Astrocyte of the spinal cord (primary cell): Measurements from ENCODE around the gene USP43.
"Not testable (repeated sequence)": the region's sequence is repeated elsewhere in the genome, so short reads cannot be mapped to it uniquely, and the experiment has no call there.

Experiments
- DNase-seq: peaks from one replicate; pipeline ENCODE4 v3.0.0; 2011; ENCODE audit warnings: low read depth, low spot score
- H3K4me3 ChIP-seq: 2 replicates; pipeline ENCODE4 v1.5.1; 2011; ENCODE audit warnings: low read depth, mild to moderate bottlenecking, low read length, moderate library complexity
- in situ Hi-C: cut with HindIII; loops from 2 replicates; pipeline ENCODE4 v1.10.0; 2017; ENCODE audit warnings: low sequenced_read_pairs
- TF ChIP-seq, protein P1 (sequence below): IDR thresholded peaks from 2 replicates; pipeline ENCODE4 v1.5.1; 2012; ENCODE audit warnings: low read depth, mild to moderate bottlenecking, low read length, inconsistent platforms

USP43 gene

GRCh38 chr17:9615486-9615885 lies 29.8 kb upstream of the USP43 start:
- TF ChIP-seq, protein P1, sequence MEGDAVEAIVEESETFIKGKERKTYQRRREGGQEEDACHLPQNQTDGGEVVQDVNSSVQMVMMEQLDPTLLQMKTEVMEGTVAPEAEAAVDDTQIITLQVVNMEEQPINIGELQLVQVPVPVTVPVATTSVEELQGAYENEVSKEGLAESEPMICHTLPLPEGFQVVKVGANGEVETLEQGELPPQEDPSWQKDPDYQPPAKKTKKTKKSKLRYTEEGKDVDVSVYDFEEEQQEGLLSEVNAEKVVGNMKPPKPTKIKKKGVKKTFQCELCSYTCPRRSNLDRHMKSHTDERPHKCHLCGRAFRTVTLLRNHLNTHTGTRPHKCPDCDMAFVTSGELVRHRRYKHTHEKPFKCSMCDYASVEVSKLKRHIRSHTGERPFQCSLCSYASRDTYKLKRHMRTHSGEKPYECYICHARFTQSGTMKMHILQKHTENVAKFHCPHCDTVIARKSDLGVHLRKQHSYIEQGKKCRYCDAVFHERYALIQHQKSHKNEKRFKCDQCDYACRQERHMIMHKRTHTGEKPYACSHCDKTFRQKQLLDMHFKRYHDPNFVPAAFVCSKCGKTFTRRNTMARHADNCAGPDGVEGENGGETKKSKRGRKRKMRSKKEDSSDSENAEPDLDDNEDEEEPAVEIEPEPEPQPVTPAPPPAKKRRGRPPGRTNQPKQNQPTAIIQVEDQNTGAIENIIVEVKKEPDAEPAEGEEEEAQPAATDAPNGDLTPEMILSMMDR, result no peak
- H3K4me3 ChIP-seq, result no peak overlapping the region
- in situ Hi-C loops, result no loop called here
- no peak for DNase-seq

GRCh38 chr17:9622961-9623360 lies 22.4 kb upstream of the USP43 start:
- in situ Hi-C loops, result no loop called here
- TF ChIP-seq, protein P1, result no peak
- DNase-seq, result no peak
- no peak overlapping the region for H3K4me3 ChIP-seq

DNA sequence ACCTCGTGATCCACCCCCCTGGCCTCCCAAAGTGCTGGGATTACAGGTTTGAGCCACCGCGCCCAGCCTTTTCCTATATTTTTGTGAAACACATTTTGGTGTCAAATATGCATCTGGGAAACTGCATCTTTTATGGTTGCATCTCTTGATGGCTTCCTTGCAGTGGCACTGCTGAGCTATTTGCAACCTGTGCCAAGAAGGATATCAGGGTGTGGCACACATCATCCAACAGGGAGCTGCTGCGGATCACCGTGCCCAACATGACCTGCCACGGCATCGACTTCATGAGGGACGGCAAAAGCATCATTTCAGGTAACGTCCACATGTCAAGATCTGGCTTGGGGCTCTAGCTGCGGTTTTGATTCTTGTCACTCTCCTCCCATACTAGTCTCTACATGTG lies 16.8 kb upstream of the USP43 start:
- no peak for DNase-seq
- TF ChIP-seq, protein P1, result no peak
- in situ Hi-C loops, result no loop called here
- H3K4me3 ChIP-seq, result no peak overlapping the region

GRCh38 chr17:9632741-9633140 lies 12.6 kb upstream of the USP43 start:
- DNase-seq, result no peak
- TF ChIP-seq, protein P1, result no peak
- H3K4me3 ChIP-seq, result no peak overlapping the region
- in situ Hi-C loops, result no loop called here

DNA sequence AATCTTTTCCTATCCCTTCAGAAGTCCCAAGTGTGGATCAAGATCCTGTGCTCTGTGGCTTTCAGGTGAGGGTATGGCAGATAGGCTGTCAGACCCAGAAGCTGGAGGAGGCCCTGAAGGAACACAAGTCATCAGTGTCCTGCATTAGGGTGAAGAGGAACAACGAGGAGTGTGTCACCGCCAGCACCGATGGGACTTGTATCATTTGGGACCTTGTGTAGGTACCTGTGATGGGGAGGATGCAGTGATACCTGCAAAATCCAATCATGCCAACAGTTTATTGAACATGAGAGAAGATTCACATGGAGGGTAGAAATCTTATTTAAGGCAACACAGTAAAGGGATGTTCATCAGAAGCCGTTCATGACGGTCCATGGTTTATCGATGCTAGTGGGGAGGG lies 10.0 kb upstream of the USP43 start:
- TF ChIP-seq, protein P1, result no peak
- no peak for DNase-seq
- in situ Hi-C loops, result no loop called here

DNA sequence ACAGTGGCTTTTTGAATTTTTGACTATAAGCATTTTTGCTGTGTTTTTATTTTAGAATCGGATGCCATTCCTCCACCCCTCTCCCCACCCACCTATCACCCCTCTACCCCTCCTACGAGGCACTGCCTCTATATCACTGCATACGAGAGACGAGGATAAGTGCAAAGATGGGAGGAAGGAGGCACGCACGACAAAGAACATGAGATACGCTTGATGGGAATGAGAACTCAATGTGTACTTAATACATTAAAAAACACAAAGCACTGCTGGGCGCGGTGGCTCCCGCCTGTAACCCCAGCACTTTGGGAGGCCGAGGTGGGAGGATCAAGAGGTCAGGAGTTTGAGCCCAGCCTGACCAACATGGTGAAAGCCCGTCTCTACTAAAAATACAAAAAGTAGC lies 8.8 kb upstream of the USP43 start:
- no peak for DNase-seq
- TF ChIP-seq, protein P1, result no peak
- no peak overlapping the region for H3K4me3 ChIP-seq
- in situ Hi-C loops, result no loop called here

More for the DNA sequence above, 10.0 kb upstream of the USP43 start:
- no peak overlapping the region for H3K4me3 ChIP-seq

- DNase-seq, H3K4me3 ChIP-seq, in situ Hi-C loops: not testable (repeated sequence)
These were observed 4.9 kb upstream of the USP43 start for GRCh38 chr17:9640388-9640787.
